ENCODE measurements around the gene GALNT1.

- TF ChIP-seq EZH2 (IDR thresholded peaks at IDR 0.05) = no peak
- TF ChIP-seq, protein P1, sequence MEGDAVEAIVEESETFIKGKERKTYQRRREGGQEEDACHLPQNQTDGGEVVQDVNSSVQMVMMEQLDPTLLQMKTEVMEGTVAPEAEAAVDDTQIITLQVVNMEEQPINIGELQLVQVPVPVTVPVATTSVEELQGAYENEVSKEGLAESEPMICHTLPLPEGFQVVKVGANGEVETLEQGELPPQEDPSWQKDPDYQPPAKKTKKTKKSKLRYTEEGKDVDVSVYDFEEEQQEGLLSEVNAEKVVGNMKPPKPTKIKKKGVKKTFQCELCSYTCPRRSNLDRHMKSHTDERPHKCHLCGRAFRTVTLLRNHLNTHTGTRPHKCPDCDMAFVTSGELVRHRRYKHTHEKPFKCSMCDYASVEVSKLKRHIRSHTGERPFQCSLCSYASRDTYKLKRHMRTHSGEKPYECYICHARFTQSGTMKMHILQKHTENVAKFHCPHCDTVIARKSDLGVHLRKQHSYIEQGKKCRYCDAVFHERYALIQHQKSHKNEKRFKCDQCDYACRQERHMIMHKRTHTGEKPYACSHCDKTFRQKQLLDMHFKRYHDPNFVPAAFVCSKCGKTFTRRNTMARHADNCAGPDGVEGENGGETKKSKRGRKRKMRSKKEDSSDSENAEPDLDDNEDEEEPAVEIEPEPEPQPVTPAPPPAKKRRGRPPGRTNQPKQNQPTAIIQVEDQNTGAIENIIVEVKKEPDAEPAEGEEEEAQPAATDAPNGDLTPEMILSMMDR (IDR thresholded peaks at IDR 0.05 in 2 of 3, conservative IDR thresholded peaks at IDR 0.05 in 1 of 3; ENCODE audit: borderline replicate concordance in 1 of 3, insufficient read depth in 1 of 3, low read depth in 2 of 3, low read length in 2 of 3) = no peak
- TF ChIP-seq POLR2A (IDR thresholded peaks at IDR 0.05; ENCODE audit: borderline replicate concordance, extremely low read depth, insufficient read depth, insufficient read length) = no peak
- no peak for TF ChIP-seq RAD21 (IDR thresholded peaks at IDR 0.05; ENCODE audit: low read depth)
Measured at GRCh38 chr18:35578936-35579335, 2.6 kb upstream of the GALNT1 start.
